22Rv1 (cell line): ENCODE measurements around the gene HLA-F.

Experiments
- H3K27ac ChIP-seq: fragments of 450-650 bp; 2 replicates; pipeline ENCODE4 v1.5.1; 2017
- CTCF ChIP-seq: fragments of 450-650 bp; IDR thresholded peaks from 2 replicates; pipeline ENCODE4 v1.5.1; 2017; ENCODE audit warnings: mild to moderate bottlenecking
- ZFX ChIP-seq: fragments of 450-650 bp; IDR thresholded peaks from 2 replicates; pipeline ENCODE4 v1.6.1; 2017; ENCODE audit warnings: antibody characterized with exemption, borderline replicate concordance

Gene HLA-F

GRCh38 chr6:29729774-29730328, 6.6 kb downstream of the HLA-F start:
- no peak overlapping the region for H3K27ac ChIP-seq
- no peak for TF ChIP-seq ZFX
- TF ChIP-seq CTCF, result no peak

DNA sequence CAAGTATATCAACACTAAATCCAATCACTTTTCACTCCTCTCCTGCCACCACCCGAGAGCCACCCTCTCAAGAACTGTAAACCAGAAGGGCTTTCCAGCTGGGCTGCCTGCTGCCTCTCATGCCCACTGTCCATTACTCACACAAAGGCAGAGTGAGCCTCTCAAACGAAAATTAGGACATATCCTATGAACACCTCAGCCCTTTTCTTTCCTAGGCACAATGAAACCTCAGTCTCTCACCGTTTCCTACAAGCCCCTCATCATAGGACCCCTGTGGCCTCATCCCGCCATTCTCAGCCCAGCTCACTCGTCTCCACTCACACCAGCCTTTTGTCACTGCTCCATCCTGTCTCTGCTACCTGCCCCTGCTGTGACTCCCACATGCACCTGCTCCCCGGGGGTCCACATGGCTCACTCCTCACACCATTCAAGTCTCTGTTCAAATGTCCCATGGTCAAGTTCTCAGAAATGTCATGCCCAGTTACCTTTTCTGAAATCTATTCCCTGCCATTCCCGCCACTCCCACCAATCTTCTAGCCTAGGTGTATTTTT, 7.4 kb downstream of the HLA-F start:
- TF ChIP-seq CTCF, result no peak
- TF ChIP-seq ZFX, result no peak
- no peak overlapping the region for H3K27ac ChIP-seq

DNA sequence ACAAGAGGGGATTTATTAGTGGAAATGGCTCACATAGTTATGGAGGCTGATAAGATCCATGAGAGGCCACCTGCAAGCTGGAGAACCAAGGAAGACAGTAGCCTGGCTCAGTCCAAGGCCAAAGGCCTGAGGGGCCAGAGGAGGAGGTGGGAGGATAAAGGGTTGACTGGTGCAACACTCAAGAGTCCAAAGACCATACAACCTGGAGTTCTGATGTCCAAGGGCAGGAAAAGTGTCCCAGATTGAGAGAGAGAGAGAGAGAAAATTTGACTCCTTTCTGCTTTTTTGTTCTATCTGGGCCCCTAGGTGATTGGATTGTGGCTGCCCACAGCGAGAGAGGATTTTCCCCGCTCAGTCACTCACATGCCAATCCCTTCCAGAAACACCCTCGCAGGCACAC, 8.0 kb downstream of the HLA-F start:
- no peak overlapping the region for H3K27ac ChIP-seq
- TF ChIP-seq CTCF, result no peak
- TF ChIP-seq ZFX, result no peak

DNA sequence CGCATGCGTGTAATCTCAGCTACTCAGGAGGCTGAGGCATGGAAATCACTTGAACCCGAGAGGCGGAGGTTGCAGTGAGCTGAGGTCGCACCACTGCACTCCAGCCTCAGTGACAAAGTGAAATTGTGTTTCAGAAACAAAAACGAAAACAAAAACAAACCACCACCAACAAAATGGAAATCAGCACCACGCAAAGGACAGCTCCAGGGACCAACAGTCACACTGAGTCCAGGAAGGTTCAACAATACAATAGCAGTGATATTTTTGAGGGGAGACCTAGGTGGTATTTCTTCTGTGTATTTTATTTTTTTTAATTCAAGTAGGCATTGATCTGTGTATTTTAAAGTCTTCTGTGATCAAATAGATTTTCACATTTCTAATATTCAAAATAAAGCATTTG, 9.8 kb downstream of the HLA-F start:
- TF ChIP-seq CTCF (no peak), ZFX (no peak)
- H3K27ac ChIP-seq, result no peak overlapping the region

- TF ChIP-seq ZFX (no peak), CTCF (no peak)
- no peak overlapping the region for H3K27ac ChIP-seq
Observed at GRCh38 chr6:29734046-29735018, 11.1 kb downstream of the HLA-F start.

DNA sequence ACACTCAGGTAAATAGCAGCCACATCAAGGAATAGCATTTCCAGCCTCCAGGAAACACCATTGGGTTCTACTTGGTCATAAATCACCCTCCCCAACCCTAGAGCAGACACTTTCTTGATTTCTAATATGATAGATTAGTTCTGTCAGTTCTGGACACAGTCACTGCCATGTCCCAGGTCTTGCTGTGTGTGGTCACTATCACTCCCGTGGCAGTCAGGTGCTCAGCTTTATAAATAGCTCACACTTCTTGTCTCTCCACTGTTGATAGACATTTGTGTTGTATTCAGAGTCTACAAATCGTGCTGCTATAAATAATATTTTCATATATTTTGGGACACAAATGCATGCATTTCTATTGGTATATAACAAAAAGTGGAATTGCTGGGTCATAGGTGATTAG, 13.3 kb downstream of the HLA-F start:
- no peak for TF ChIP-seq ZFX
- no peak for TF ChIP-seq CTCF

More for the DNA sequence above, 13.3 kb downstream of the HLA-F start:
- no peak overlapping the region for H3K27ac ChIP-seq
